Endodermal cell (in vitro differentiated cells): Measurements from ENCODE around the gene ASMT. TPM values are rescaled to one million over a fixed set of nuclear protein-coding genes. Genes with fewer than 3 reads are reported as not detected.
A peak's percentile ranks its signal among the peaks of the same experiment; 100 is the strongest.

Source experiments
- DNase-seq: peaks from one replicate; pipeline ENCODE4 v3.0.0-alpha.2; 2017
- H3K27ac ChIP-seq: 2 replicates; pipeline ENCODE4 v1.5.1; 2013; ENCODE audit warnings: mild to moderate bottlenecking, low read depth, low read length, moderate library complexity
- H3K27me3 ChIP-seq: 2 replicates; pipeline ENCODE4 v1.6.1; 2013; ENCODE audit warnings: mild to moderate bottlenecking, low read length, moderate library complexity; ENCODE audit not compliant: insufficient read depth, control insufficient read depth, poor library complexity, severe bottlenecking
- H3K36me3 ChIP-seq: 2 replicates; pipeline ENCODE4 v1.7.0; 2013; ENCODE audit warnings: mild to moderate bottlenecking, low read length, moderate library complexity; ENCODE audit not compliant: control insufficient read depth, insufficient read depth
- H3K4me1 ChIP-seq: one replicate; pipeline ENCODE4 v1.7.0; 2013; ENCODE audit warnings: low read length; ENCODE audit not compliant: control insufficient read depth, insufficient read depth
- H3K4me3 ChIP-seq: 2 replicates; pipeline ENCODE4 v1.5.1; 2013; ENCODE audit warnings: mild to moderate bottlenecking, low read length, moderate library complexity
- H3K9ac ChIP-seq: 2 replicates; pipeline ENCODE4 v1.6.1; 2013; ENCODE audit warnings: mild to moderate bottlenecking, low read length, moderate library complexity; ENCODE audit not compliant: poor library complexity, severe bottlenecking; ENCODE audit errors: extremely low read depth
- H3K9me3 ChIP-seq: 2 replicates; pipeline ENCODE4 v1.6.1; 2013; ENCODE audit warnings: mild to moderate bottlenecking, low read length, moderate library complexity; ENCODE audit not compliant: control insufficient read depth
- H3K27ac Mint-ChIP-seq: 2 replicates; pipeline ENCODE4 v1.8.0; 2020; ENCODE audit warnings: mixed read lengths
- H3K27me3 Mint-ChIP-seq: 2 replicates; pipeline ENCODE4 v1.8.0; 2021; ENCODE audit warnings: mild to moderate bottlenecking, mixed read lengths; ENCODE audit not compliant: insufficient read depth
- H3K36me3 Mint-ChIP-seq: 2 replicates; pipeline ENCODE4 v1.8.0; 2020; ENCODE audit warnings: low read depth, mixed read lengths
- H3K4me1 Mint-ChIP-seq: 2 replicates; pipeline ENCODE4 v1.8.0; 2020; ENCODE audit warnings: mixed read lengths
- H3K4me3 Mint-ChIP-seq: 2 replicates; pipeline ENCODE4 v1.8.0; 2020; ENCODE audit warnings: mild to moderate bottlenecking, moderate library complexity, mixed read lengths
- H3K9me3 Mint-ChIP-seq: 2 replicates; pipeline ENCODE4 v1.8.0; 2020; ENCODE audit warnings: mild to moderate bottlenecking, mixed read lengths
- CTCF ChIP-seq: fragments of 200-600 bp; sonication (generic); conservative IDR thresholded peaks from 2 replicates; pipeline ENCODE4 v1.5.0; 2021; ENCODE audit warnings: antibody characterized with exemption, mild to moderate bottlenecking
- WGBS, 2 experiments: methylation state at CpG; one replicate each; pipeline versions ENCODE4 v1.1.5 to v1.1.7; 2013; ENCODE audit warnings: missing lambda C conversion rate in 2 of 2, mixed read lengths in 1 of 2; ENCODE audit not compliant: insufficient coverage in 1 of 2, insufficient read length in 1 of 2; 5-methylcytosine and 5-hydroxymethylcytosine counted together
- total RNA-seq, 2 donors: library from RNA; stranded (reverse); fragmentation: NEBNext Ultra II Directional in 1 of 2; extraction: Animal tissue kit (Norgen Biotek cat#: 25700) in 1 of 2; gene quantifications; 2 replicates in 1 of 2; 3 replicates in 1 of 2; pipeline ENCODE4 v1.2.1, GENCODE V29; 2021

Gene ASMT
- total RNA-seq, 2 donors from 2014 or later = not detected

DNA sequence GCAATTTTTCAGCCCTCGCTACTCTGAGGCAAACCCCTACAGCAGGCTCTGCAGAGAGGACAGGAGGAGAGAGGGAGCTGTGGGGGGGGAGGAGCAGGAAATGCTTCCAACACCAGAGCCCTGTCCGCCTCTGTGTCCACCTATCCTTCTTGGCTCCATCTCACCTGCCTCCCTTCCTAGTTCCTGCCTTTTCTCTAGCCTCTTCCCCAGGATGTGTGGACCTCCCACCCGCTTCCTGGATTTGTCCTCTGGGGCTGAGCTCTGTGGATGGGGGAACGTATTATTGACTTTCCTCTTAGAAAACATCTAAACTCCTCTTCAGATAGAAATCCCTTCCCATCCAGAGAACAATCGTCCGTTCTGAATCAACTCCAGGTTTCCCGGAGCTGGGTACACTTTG, 14.4 kb downstream of the ASMT start:
- H3K4me3 ChIP-seq = no peak overlapping the region
- Mint-ChIP-seq H3K4me3 (no peak overlapping the region), H3K27me3 (peaks cover 20% of the 10 kb centered on the region), H3K9me3 (peaks cover 5% of the 10 kb centered on the region), H3K4me1 (peaks cover 2% of the 10 kb centered on the region), H3K36me3 (no peaks in the 10 kb centered on the region), H3K27ac (no peak overlapping the region)
- no peak overlapping the region for H3K9ac ChIP-seq
- no peaks in the 10 kb centered on the region for H3K9me3 ChIP-seq
- no peaks in the 10 kb centered on the region for H3K27me3 ChIP-seq
- H3K4me1 ChIP-seq = no peaks in the 10 kb centered on the region
- TF ChIP-seq CTCF = no peak
- 89 to 95% methylated on average over 4 to 7 of the region's 7 CpGs for WGBS, 2 experiments
- no peaks in the 10 kb centered on the region for H3K36me3 ChIP-seq
- DNase-seq = peak; percentile 49
- H3K27ac ChIP-seq = no peak overlapping the region

- Mint-ChIP-seq H3K27me3 (peaks cover 14% of the 10 kb centered on the region), H3K4me3 (no peak overlapping the region), H3K36me3 (peaks cover 3% of the 10 kb centered on the region), H3K4me1 (no peaks in the 10 kb centered on the region), H3K9me3 (peaks cover 43% of the 10 kb centered on the region), H3K27ac (no peak overlapping the region)
- Histone ChIP-seq H3K9ac (no peak overlapping the region), H3K36me3 (no peaks in the 10 kb centered on the region), H3K4me3 (no peak overlapping the region), H3K4me1 (no peaks in the 10 kb centered on the region), H3K27ac (no peak overlapping the region), H3K27me3 (no peaks in the 10 kb centered on the region), H3K9me3 (peaks cover 18% of the 10 kb centered on the region)
- DNase-seq = no peak
- TF ChIP-seq CTCF = no peak
These were observed 31.1 kb downstream of the ASMT start for GRCh38 chrX:1646009-1646408.

DNA sequence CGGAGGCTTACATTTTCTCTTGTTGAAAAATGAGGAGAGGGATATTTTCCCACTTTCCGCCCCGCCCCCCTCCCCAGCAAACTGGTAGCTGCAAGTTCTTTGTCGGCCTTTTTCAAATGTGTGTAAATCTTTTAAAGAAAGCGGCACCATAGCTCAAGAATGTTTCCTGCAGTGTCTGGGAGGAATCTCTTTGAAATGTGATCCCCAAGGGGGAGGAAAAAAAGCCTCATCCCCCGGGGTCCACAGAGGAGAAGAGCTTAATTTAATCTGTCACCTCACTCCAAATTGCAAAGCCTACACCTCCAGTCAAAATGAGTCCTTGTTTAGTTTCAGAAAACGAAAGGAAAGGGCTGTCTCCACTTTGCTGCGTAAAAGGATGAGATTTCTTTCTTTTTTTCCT, 34.8 kb downstream of the ASMT start:
- peak overlapping the region; percentile 38 for H3K4me3 ChIP-seq
- peaks cover 18% of the 10 kb centered on the region for H3K9me3 ChIP-seq
- Mint-ChIP-seq H3K4me1 (no peaks in the 10 kb centered on the region), H3K9me3 (peaks cover 41% of the 10 kb centered on the region), H3K36me3 (peaks cover 3% of the 10 kb centered on the region), H3K27me3 (peaks cover 6% of the 10 kb centered on the region), H3K4me3 (peak overlapping the region; percentile 9), H3K27ac (peak overlapping the region; percentile 13)
- no peak for TF ChIP-seq CTCF
- 0 to 30% methylated on average over 1 to 7 of the region's 8 CpGs for WGBS, 2 experiments
- peak; percentile 83 for DNase-seq
- no peaks in the 10 kb centered on the region for H3K27me3 ChIP-seq
- no peaks in the 10 kb centered on the region for H3K36me3 ChIP-seq
- no peaks in the 10 kb centered on the region for H3K4me1 ChIP-seq
- H3K9ac ChIP-seq = no peak overlapping the region
- peak overlapping the region; percentile 64 for H3K27ac ChIP-seq
